Stimulated activated CD4-positive, alpha-beta T cell treated with anti-CD3 and anti-CD28 coated beads, Interleukin-12 subunit alpha, Interleukin-12 subunit beta, amount 100 ng/mL, for 4 hours (primary cell): ENCODE data around the gene LCLAT1.
"Not testable (repeated sequence)": the region's sequence is repeated elsewhere in the genome, so short reads cannot be mapped to it uniquely, and the experiment has no call there.

Experiments used
- DNase-seq: peaks from one replicate; pipeline ENCODE4 v3.0.0-alpha.2; 2020

Gene LCLAT1

DNA sequence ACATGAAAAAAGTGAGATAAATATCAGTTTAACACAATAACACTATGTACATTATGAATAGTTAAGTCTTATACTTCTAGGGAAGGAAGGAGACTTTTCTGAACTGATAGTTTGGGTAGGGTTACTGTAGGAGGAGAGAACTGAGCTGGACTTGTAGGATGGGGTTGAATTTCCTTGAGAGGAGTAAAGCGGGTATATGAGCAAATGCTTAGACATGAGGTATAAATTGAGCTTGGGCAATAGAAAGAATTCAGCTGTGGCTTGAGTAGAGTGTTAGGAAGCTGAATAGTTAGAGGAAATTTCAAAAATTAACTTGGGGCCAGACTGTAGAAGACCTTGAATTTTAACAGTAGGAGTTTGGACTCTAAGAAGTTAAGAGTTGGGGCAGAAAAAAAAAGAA is 45.1 kb downstream of the LCLAT1 start:
- DNase-seq = no peak

DNA sequence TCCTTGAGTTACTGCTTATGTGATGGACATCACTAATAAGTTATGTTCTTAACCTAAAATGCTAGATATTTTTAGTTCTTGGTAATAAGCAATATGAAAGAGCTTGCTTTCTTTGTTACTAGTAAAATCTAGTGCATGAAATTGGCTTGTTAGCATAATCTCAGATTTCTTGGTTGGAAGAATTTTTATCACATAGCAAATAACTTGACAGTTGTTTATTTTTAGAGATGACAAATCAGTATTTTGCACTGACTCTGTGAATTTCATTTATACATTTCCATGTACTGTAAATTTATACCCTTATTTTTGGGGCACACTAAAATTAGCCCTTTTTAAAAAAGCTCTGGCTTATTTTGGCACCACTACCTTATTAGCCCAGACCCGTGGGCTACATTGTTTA is 45.6 kb downstream of the LCLAT1 start:
- no peak for DNase-seq

DNA sequence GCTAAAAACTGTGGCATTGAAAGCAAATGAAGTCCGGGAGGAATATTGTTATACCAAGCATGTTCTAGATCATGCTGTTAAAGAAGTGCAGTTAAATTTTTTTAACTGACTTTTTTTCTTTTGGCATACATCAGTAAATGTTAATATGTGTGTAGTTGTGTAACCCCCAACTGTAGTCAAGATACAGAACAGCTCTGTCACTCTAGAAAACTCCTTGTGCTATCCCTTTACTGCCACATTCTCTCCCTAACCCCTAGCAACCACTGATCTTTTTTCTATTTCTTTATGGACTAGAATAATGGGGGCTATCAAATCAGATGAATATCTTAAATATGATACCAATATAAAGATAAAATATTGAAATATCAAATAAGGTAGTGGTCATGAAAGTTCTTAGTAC is 46.4 kb downstream of the LCLAT1 start:
- DNase-seq = no peak

DNA sequence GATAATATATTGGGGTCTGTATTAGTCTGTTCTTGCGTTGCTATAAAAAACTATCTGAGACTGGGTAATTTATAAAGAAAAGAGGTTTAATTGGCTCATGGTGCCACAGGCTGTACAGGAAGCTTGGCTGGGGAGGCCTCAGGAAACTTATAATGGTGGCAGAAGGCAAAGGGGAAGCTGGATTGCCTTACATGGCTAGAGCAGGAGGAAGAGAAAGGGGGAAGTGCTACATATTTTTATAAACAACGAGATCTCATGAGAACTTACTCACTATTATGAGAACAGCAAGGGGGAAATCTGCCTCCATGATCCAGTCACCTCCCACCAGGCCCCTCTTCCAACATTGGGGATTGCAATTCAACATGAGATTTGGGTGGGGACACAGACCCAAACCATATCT is 48.9 kb downstream of the LCLAT1 start:
- not testable (repeated sequence) for DNase-seq

DNA sequence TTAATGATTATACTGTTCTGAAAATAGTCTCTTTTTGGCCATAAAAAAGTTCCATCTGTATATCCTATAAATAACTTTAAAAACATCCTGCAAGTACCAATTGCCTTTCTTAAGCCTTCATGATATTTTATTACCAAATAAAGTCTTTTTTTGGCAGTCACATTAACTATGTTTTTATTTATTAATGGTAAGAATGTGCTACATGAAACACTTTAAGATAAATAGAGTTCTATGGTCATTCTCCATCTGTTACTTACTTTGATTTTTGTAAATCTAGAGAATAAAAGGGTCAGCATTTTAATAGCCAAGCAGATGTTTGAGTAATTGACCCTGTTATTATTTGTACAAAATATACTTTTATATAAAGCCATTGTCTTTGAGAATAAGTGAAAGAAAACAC is 52.6 kb downstream of the LCLAT1 start:
- DNase-seq = no peak

DNA sequence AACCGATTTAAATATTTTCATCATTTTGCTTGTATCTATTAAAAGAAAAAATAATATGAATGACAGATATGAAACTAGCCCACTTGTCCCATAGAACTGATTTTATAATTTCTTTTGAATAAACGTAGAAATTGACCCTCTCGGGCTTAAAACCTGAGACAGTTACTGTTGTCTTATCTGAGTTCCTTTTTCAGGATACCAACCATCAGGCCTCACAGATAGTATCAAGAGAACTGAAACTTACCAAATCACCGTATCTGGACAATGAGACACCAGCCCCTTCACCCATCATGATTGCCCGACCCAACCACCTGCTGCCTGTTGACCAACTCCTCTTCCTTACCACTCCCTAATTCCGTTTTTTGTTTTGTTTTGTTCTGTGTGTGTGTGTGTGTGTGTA is 53.7 kb downstream of the LCLAT1 start:
- DNase-seq = no peak

DNA sequence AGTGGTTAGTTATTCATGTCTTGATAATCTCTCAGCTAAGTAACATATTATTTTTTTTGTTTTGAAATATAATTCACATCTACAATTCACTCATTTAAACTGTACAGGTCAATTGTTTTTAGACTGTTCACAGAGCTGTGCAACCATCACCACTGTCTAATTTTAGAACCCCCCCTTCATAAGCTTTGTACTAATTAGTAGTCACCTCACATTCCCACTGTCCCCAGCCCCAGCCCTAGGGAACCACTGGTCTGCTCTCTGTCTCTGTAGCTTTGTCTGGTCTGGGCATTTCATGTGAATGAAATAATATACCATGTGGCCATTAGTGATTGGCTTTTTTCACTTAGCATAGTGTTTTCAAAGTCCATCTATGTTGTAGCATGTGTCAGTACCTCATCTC is 55.3 kb downstream of the LCLAT1 start:
- DNase-seq = no peak

DNA sequence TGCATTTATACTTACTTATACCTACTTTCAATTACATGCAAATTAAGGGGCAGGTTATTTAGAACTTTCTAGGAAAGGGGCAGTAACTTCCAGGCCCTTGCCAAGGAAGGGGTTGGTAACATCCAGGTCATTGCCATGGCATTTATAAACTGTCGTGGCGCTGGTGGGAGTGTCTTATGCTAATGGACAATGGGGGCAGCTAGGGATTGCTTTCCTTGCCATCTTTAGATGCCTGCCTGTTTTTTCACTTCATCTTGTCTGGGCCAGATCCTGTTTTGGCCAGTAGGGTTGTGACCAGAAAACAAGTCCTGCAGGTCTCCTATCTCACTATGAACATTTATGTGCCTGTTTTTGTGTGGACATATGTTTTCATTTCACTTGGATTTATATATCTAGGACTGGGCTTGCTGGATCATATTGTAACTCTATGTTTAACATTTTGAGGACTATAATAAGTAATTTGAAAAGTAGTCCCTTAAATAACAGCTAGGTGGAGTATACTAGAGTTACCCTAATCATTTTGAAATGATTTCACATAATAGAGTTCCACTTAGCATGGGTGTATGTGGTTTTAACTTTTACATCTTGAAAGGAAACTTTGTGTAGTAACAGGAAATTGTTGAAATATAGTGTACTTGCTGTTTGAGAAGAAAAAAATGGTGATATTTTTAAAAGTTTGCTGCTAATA is 56.1 kb downstream of the LCLAT1 start:
- no peak for DNase-seq

DNA sequence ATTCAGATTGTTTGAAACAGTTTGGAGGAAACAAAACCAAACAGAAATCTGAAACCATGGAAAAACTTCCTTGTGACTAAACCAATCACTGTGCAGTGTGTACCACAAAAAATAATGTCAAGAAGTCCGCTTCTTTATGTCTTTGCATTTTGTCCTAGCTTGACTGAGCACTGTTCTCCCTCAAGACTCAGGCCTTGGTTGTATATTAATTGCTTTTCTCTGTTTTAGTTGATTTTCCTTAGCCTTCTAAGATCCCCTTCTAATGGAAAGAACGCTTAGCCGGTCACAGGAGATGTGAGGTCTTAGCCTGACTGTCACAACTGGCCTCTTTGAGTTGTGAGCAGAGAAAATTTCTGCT is 56.6 kb downstream of the LCLAT1 start:
- DNase-seq = no peak

DNA sequence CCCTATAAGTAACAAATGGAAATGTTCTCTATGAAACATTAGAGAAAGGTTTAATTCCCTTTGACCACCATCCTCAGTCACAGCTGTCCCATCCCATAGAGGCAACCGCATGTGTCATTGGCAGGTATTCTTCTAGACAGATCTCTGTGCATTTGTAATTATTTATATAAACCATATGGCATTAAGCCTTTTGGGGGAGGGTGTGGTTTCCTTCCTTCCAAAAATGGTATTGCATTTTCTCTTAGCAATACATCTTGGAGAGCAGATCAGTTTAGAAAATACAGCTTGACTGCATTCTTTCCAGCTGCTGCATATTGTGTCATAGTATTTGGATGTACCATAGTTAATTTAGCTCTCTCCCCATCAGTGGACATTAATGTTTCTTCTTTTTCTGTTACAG is 57.7 kb downstream of the LCLAT1 start:
- no peak for DNase-seq

DNA sequence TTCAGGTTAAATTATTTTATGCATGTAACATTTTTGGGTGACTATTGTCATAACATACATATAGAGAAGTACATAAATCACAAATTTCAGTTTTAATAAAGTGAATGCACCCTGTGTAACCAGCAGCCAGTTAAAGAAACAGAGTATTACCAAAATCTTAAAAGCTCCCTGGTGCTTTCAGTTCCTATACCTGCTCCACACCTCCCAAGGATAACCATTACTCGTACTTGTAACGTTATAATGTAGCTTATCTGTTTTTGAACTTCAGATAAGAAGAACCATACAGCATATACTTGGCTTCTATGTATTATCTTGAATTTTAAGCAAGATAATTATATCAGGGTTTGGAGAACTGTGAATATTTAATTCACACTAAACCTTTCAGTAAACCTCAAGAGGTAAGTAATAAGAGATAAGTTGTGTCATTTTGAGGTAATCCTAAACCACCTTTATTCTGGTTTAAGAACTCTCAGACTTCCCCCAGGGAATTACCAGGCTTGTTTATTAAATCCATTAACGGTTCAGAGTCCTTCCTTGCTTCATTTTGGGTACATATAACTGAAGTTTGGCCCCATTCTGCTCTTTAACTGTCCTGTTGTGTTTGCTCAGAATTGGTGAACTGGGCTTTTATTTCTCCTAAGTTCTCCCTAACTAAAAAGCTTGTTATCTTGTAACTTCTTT is 58.6 kb downstream of the LCLAT1 start:
- no peak for DNase-seq

DNA sequence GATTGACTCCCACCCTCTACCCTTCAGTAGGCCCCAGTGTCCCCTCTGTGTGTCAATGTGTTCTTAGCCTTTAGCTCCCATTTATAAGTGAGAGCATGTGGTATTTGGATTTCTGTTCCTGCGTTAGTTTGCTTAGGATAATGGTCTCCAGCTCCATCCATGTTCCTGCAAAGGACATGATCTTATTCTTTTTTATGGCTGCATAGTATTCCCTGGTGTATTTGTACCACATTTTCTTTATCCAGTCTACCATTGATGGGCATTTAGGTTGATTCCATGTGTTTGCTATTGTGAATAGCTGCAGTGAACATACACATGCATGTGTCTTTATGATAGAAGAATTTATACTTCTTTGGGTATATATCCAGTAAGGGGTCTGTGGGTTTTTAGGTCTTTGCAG is 60.4 kb downstream of the LCLAT1 start:
- not testable (repeated sequence) for DNase-seq

DNA sequence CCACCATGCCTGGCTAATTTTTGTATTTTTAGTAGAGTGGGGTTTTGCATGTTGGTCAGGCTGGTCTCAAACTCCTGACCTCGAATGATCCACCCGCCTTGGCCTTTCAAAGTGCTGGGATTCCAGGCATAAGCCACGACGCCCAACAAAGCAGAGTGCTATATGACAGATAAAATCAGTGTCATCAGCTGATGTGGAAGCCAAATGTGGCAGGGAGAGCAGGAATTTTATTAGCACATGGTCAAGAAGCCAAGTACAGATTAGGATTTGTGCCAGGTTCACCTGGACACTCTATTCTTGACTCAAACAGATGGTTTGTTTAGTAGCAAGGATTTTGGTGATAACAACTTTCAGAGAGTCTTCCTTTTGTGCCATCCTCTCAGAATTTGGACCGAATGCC is 62.7 kb downstream of the LCLAT1 start:
- DNase-seq = no peak

DNA sequence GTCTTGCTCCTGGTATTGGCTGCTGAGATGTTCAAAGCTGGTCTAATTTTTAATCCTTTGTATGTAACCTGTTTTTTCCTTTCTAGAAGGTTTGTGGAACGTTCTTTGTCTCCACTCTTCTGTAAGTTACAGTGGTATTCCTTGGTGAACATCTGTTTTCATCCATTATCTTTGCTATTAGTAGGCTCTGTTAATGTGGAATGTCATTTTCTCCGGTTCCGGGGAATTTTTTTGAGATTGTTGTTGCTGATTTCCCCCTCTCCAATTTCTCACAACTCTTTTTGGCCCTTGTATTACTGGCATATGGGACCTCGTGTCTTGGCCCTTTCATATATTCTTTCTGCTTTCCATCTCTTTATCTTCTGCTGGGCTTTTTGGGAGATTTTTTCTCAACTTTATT is 63.4 kb downstream of the LCLAT1 start:
- no peak for DNase-seq

DNA sequence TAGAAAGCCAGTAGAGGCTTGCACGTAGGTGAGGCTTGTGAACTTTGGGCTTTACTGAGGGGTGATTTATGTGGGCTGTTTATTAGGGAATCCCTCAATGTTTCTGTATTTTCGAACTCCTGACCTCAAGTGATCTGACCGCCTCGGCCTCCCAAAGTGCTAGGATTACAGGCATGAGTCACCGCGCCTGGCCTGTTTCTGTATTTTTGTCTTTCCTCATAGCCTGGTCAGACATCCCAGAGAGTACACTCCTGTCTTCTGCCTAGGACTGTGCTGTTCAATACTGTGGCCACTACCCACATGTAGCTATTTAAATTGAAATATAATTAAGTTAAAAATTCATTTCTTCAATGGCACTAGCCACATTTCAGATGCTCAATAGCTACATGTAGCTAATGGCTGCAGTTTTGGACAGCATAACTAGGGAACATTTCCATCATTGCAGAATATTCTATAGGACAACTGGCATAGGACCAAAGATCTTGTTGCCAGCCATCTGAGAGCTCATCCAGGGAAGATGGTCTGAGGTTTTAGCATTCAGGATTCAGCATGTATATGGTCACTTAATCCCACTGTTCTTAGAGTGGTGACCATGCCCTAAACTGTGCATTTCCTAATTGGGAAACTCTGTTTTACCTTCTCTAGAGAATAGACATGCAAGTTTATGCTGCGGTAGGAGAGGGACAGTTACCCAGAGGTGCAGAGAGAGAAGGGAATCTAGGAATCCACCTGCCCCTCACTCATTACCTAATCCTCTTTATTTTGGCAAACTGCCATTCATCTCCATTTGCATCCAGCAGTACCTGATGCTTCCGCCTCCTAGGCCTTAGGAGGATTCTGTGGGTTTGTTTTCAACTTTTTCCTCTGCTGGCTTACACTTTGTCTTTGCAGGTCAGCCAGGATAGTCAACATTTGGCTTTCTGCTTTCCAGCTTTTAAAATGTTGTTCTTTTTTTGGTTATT is 64.4 kb downstream of the LCLAT1 start:
- DNase-seq = no peak

DNA sequence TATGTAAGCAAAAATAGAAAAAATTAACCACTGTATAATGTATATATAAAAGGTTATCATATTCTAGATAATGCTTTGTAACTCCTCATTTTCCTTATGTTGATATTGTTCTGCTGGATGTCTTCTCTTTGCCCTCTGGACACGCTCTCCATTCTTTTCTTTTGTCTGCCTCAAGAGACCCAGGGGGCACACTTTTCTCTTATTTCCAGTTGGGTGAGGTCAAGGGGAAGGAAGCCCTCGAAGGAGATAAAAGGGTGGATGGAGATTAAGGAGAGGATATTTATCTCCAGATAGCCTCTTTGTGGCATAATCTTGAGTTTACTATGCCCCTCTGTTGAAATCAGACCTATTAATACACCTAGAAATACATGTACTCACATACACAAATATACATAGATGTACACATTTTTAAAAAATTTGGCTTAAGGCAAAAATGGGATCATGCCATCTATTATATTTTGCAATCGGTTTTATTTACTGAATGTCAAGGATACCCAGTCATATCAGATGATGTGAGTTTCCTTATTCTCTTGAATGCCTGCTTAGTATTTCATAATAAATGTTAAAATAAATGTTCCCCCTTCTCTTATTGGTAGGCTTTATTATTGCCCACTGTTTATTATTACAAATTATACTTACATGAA is 65.3 kb downstream of the LCLAT1 start:
- DNase-seq = no peak

DNA sequence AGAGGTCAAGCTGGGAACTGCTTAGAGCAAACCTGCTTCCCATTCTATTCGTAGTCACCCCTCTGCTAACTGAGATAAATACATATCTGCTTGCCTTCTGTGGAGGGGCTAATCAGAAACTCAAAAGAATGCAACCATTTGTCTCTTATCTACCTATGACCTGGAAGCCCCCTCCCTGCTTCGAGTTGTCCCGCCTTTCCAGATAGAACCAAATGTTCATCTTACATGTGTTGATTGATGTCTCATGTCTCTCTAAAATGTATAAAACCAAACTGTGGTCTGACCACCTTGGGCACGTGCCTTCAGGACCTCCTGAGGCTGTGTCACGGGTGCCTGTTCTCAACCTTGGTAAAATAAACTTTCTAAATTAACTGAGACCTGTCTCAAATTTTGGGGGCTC is 66.6 kb downstream of the LCLAT1 start:
- not testable (repeated sequence) for DNase-seq

DNA sequence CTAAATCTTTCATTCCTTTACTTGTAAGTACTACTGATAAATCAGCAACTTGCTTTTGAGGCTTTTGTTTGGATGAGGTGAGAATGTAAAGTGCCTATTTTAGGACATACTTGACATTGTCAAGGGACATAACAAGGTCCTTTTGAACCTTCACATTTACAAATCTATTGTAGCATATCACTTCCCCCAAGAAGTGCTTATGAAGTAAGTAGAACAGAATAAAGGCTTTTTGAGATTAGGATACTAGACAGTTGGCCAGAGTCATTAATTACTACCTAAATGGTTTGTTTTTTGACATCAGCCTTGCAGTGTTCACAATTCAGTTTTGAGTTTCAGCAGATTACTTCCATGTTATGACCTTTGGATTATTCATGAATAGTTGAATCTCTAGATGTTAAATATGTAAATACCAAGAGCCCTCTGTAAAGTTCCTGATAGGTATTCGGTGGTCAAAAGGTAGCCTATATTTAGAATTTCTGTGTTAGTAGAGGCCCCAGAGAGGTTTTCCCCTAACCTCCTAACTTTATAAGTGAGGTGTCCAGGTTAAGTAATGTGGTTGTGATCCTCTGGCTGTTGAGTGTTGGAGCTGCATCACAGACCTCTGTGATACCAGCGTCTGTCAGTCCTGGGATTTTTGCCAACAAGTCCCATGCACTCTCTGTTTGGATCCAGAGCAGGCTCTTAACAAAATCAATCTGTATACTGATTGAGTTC is 67.2 kb downstream of the LCLAT1 start:
- no peak for DNase-seq

DNA sequence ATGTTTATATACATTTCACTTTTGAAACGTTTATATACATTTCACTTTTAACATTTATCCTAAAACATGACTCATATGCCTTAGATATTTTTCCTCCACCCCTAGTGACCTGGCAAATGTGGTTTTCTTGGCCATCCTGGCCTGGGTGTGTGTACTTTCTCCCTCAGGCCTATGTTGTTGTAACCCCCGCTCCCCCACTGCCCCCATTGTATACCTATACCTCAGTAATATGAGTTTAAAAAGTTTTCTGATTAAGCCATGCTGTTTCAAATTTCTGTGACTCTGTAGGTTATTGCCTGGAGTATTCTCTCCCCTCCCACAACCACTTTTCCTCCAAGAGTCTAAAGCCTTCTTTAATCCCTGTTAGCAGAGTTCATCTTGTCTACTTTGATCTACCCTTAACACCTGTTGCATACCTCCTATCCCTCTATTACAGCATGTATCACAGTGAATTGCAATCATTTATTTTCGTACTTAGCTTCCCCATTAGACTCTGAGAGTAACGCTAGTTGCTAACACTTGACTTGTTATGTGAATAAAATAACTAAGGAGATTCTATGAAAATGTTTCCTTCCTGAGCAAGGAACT is 67.9 kb downstream of the LCLAT1 start:
- no peak for DNase-seq

DNA sequence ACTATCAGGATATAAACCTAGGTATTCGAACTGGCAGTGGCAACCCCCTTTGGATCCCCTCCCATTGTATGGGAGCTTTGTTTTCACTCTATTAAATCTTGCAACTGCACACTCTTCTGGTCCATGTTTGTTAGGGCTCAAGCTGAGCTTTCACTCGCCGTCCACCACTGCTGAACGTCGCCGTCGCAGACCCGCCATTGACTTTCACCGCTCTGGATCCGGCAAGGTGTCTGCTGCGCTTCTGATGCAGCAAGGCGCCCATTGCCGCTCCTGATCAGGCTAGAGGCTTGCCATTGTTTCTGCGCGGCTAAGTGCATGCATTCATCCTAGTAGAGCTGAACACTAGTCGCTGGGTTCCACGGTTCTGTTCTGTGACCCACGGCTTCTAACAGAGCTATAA is 69.1 kb downstream of the LCLAT1 start:
- DNase-seq = no peak

DNA sequence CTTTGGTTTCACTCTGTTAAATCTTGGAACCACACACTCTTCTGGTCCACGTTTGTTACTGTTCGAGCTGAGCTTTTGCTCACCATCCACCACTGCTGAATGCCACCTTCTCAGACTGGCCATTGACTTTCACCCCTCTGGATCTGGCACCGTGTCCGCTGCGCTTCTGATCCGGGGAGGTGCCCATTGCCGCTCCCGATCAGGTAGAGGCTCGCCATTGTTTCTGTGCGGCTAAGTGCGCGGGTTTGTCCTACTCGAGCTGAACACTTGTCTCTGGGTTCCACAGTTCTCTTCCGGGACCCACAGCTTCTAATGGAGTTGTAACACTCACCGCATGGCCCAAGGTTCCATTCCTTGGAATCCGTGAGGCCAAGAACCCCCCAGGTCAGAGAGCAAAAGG is 72.8 kb downstream of the LCLAT1 start:
- no peak for DNase-seq

DNA sequence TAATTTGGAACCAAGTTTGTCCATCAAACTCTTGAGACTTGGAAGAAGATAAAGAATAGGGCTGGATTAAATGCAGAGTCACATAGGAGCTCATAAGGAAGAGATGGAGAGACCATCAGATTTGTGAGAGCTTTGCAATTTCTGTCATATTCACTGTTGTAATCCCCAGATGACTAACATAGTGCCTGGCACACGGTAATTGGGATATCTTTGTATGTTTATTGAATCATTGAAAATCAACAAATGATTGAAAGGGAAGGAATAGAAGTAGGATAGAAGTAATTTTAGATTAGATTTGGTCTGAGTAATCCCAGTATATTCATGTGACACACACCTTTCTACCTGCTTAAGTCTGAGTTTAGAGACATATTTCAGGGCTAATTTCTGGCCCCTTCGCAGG is 75.4 kb downstream of the LCLAT1 start:
- DNase-seq = no peak
